HG02970 (cell line): ENCODE measurements around the gene SMAD2.
"Not testable (repeated sequence)": the region's sequence is repeated elsewhere in the genome, so short reads cannot be mapped to it uniquely, and the experiment has no call there.

Source experiments
- ATAC-seq: cut with Tn5 transposase; IDR thresholded peaks from one replicate; pipeline ENCODE4 v1.9.1; 2021; ENCODE audit warnings: mild to moderate bottlenecking, moderate library complexity, moderate number of reproducible peaks; ENCODE audit not compliant: unreplicated experiment, low FRiP score

Gene SMAD2

GRCh38 chr18:47800248-47800647, 130.2 kb downstream of the SMAD2 start:
- ATAC-seq = no peak

GRCh38 chr18:47799376-47799775, 131.1 kb downstream of the SMAD2 start:
- no peak for ATAC-seq

GRCh38 chr18:47798366-47798765, 132.1 kb downstream of the SMAD2 start:
- no peak for ATAC-seq

GRCh38 chr18:47797126-47797525, 133.3 kb downstream of the SMAD2 start:
- ATAC-seq = no peak

- ATAC-seq = no peak
These were observed 135.0 kb downstream of the SMAD2 start for GRCh38 chr18:47795434-47795814.

- no peak for ATAC-seq
These were observed 135.6 kb downstream of the SMAD2 start for GRCh38 chr18:47794725-47795433.

GRCh38 chr18:47793609-47794008, 136.8 kb downstream of the SMAD2 start:
- no peak for ATAC-seq

- ATAC-seq = no peak
These were observed 138.9 kb downstream of the SMAD2 start for GRCh38 chr18:47791461-47791985.

GRCh38 chr18:47790036-47790435, 140.4 kb downstream of the SMAD2 start:
- no peak for ATAC-seq

- ATAC-seq = no peak
These were observed 141.8 kb downstream of the SMAD2 start for GRCh38 chr18:47788621-47789020.

- no peak for ATAC-seq
These were observed 148.9 kb downstream of the SMAD2 start for GRCh38 chr18:47781561-47781960.

- no peak for ATAC-seq
These were observed 150.3 kb downstream of the SMAD2 start for GRCh38 chr18:47780011-47780725.

GRCh38 chr18:47779381-47779780, 151.1 kb downstream of the SMAD2 start:
- ATAC-seq = no peak

GRCh38 chr18:47777626-47778025, 152.8 kb downstream of the SMAD2 start:
- no peak for ATAC-seq

GRCh38 chr18:47775961-47776360, 154.5 kb downstream of the SMAD2 start:
- no peak for ATAC-seq

- ATAC-seq = no peak
These were observed 156.5 kb downstream of the SMAD2 start for GRCh38 chr18:47773931-47774330.

GRCh38 chr18:47772374-47773248, 157.8 kb downstream of the SMAD2 start:
- ATAC-seq = no peak

GRCh38 chr18:47771922-47772321, 158.5 kb downstream of the SMAD2 start:
- no peak for ATAC-seq

- ATAC-seq = no peak
These were observed 162.8 kb downstream of the SMAD2 start for GRCh38 chr18:47767699-47768098.

- not testable (repeated sequence) for ATAC-seq
These were observed 163.3 kb downstream of the SMAD2 start for GRCh38 chr18:47767198-47767597.
